GM23338 (cell line): ENCODE measurements around the gene LDB1. TPM values are rescaled to one million over a fixed set of nuclear protein-coding genes. Genes with fewer than 3 reads are reported as not detected.

Experiments used
- ATAC-seq: fragments of 200-7000 bp; cut with Tn5 transposase; 3 replicates; pipeline ENCODE4 v1.9.1; 2020
- DNase-seq: peaks from one replicate; pipeline ENCODE4 v3.0.0-alpha.2; 2015; ENCODE audit warnings: low spot score
- H2AFZ ChIP-seq: fragments of 200-600 bp; sonication (generic); 2 replicates; pipeline ENCODE4 v1.8.0; 2016; ENCODE audit warnings: antibody characterized with exemption, mild to moderate bottlenecking, moderate library complexity
- H3F3A ChIP-seq: fragments of 200-600 bp; sonication (generic); replicated peaks from 2 replicates; pipeline ENCODE4 v1.8.0; 2017; ENCODE audit warnings: antibody characterized with exemption, mixed run types, low read depth
- H3K27ac ChIP-seq: fragments of 200-600 bp; sonication (generic); 2 replicates; pipeline ENCODE4 v1.6.1; 2016; ENCODE audit warnings: low read depth
- H3K27me3 ChIP-seq: fragments of 200-600 bp; sonication (generic); 2 replicates; pipeline ENCODE4 v1.8.0; 2016; ENCODE audit warnings: mild to moderate bottlenecking, mixed run types, moderate library complexity; ENCODE audit not compliant: insufficient read depth
- H3K36me3 ChIP-seq: fragments of 200-600 bp; sonication (generic); 2 replicates; pipeline ENCODE4 v1.8.0; 2016; ENCODE audit warnings: mild to moderate bottlenecking; ENCODE audit not compliant: insufficient read depth
- H3K4me1 ChIP-seq: fragments of 200-600 bp; sonication (generic); 2 replicates; pipeline ENCODE4 v1.8.0; 2016; ENCODE audit warnings: mild to moderate bottlenecking, moderate library complexity; ENCODE audit not compliant: insufficient read depth
- H3K4me2 ChIP-seq: fragments of 200-600 bp; sonication (generic); 2 replicates; pipeline ENCODE4 v1.7.1; 2017; ENCODE audit warnings: mixed run types
- H3K4me3 ChIP-seq: fragments of 200-600 bp; sonication (generic); 2 replicates; pipeline ENCODE4 v1.6.1; 2016; ENCODE audit warnings: mixed run types
- H3K79me2 ChIP-seq: fragments of 200-600 bp; sonication (generic); replicated peaks from 2 replicates; pipeline ENCODE4 v1.8.0; 2017; ENCODE audit warnings: mild to moderate bottlenecking; ENCODE audit not compliant: insufficient read depth
- H3K9me2 ChIP-seq: fragments of 200-600 bp; sonication (generic); 2 replicates; pipeline ENCODE4 v1.8.0; 2017; ENCODE audit not compliant: insufficient read depth
- H4K20me1 ChIP-seq: fragments of 200-600 bp; sonication (generic); replicated peaks from 2 replicates; pipeline ENCODE4 v1.8.0; 2017; ENCODE audit warnings: mild to moderate bottlenecking; ENCODE audit not compliant: insufficient read depth
- H3K27ac Mint-ChIP-seq: 2 replicates; pipeline ENCODE4 v1.8.0; 2020; ENCODE audit warnings: inconsistent platforms, mild to moderate bottlenecking, moderate library complexity, mixed read lengths
- H3K27me3 Mint-ChIP-seq: 3 replicates; pipeline ENCODE4 v1.8.0; 2022; ENCODE audit warnings: low read depth, mild to moderate bottlenecking, moderate library complexity, mixed read lengths, inconsistent platforms; ENCODE audit not compliant: insufficient read depth, poor library complexity
- H3K36me3 Mint-ChIP-seq: 3 replicates; pipeline ENCODE4 v1.8.0; 2021; ENCODE audit warnings: low read depth, mild to moderate bottlenecking, inconsistent platforms, moderate library complexity, mixed read lengths
- H3K4me1 Mint-ChIP-seq: 3 replicates; pipeline ENCODE4 v1.8.0; 2020; ENCODE audit warnings: mild to moderate bottlenecking, inconsistent platforms, mixed read lengths
- H3K4me3 Mint-ChIP-seq: 3 replicates; pipeline ENCODE4 v1.8.0; 2021; ENCODE audit warnings: moderate library complexity, mild to moderate bottlenecking, inconsistent platforms, mixed read lengths
- H3K9me3 Mint-ChIP-seq: 3 replicates; pipeline ENCODE4 v1.8.0; 2020; ENCODE audit warnings: moderate library complexity, mild to moderate bottlenecking, inconsistent platforms, mixed read lengths
- CTCF ChIP-seq, 2 experiments: fragments of 200-600 bp in 1 of 2; sonication (generic) in 1 of 2; conservative IDR thresholded peaks; 2 replicates each; pipeline versions ENCODE4 v1.5.1 to v1.6.1; 2016 to 2017; ENCODE audit warnings: antibody characterized with exemption in 2 of 2, low read depth in 2 of 2, mild to moderate bottlenecking in 2 of 2, moderate library complexity in 1 of 2
- EZH2 ChIP-seq: fragments of 200-600 bp; sonication (generic); IDR thresholded peaks from one replicate; pipeline ENCODE4 v1.8.0; 2017; ENCODE audit warnings: antibody characterized with exemption, mild to moderate bottlenecking, low read depth; ENCODE audit not compliant: unreplicated experiment
- EZH2phosphoT487 ChIP-seq: fragments of 200-600 bp; sonication (generic); IDR thresholded peaks from one replicate; pipeline ENCODE4 v1.8.1; 2018; ENCODE audit warnings: antibody characterized with exemption; ENCODE audit not compliant: unreplicated experiment
- JUNB ChIP-seq: IDR thresholded peaks from one replicate; pipeline ENCODE4 v1.6.1; 2016; ENCODE audit warnings: antibody characterized with exemption; ENCODE audit not compliant: unreplicated experiment
- NANOG ChIP-seq: IDR thresholded peaks from 2 replicates; pipeline ENCODE4 v1.6.1; 2016; ENCODE audit warnings: antibody characterized with exemption, borderline replicate concordance
- REST ChIP-seq: IDR thresholded peaks from one replicate; pipeline ENCODE4 v1.6.1; 2018; ENCODE audit warnings: antibody characterized with exemption; ENCODE audit not compliant: unreplicated experiment
- STAT1 ChIP-seq: IDR thresholded peaks from one replicate; pipeline ENCODE4 v1.6.1; 2016; ENCODE audit warnings: antibody characterized with exemption; ENCODE audit not compliant: unreplicated experiment
- ZNF114 ChIP-seq: fragments of 250-450 bp; sonication (Bioruptor Pico); IDR thresholded peaks from 2 replicates; pipeline ENCODE4 v1.5.0; 2020; ENCODE audit warnings: mild to moderate bottlenecking, moderate library complexity
- ZNF331 ChIP-seq: fragments of 250-450 bp; sonication (Bioruptor Pico); IDR thresholded peaks from 2 replicates; pipeline ENCODE4 v1.5.0; 2020; ENCODE audit warnings: low read depth, mild to moderate bottlenecking, moderate library complexity
- ZNF462 ChIP-seq: fragments of 250-450 bp; sonication (Bioruptor Pico); IDR thresholded peaks from 2 replicates; pipeline ENCODE4 v1.5.0; 2020; ENCODE audit warnings: mild to moderate bottlenecking, moderate library complexity
- polyA plus RNA-seq: library from polyadenylated mRNA; unstranded; fragments of >200 nt; fragmentation: Nextera tagmentation; extraction: Ambion mirVana; gene quantifications from 2 replicates; pipeline ENCODE4 v1.2.1, GENCODE V29; 2016
- total RNA-seq: library from RNA; depleted of rRNA; stranded (reverse); fragments of >200 nt; shearing (Covaris generic); gene quantifications from 2 replicates; pipeline ENCODE4 v1.2.3, GENCODE V29; 2014
- TF ChIP-seq, protein P1 (sequence below): IDR thresholded peaks from 2 replicates; pipeline ENCODE4 v1.6.1; 2016; ENCODE audit warnings: antibody characterized with exemption

The LDB1 gene
- total and polyA plus RNA-seq, 2 experiments from 2014 or later: 16.3 to 69.3 TPM

GRCh38 chr10:102139281-102140110 lies 19.3 kb upstream of the LDB1 start:
- Histone ChIP-seq H3K4me2 (no peak overlapping the region), H3K4me1 (peaks cover 20% of the 10 kb centered on the region), H3K36me3 (peaks cover 43% of the 10 kb centered on the region), H4K20me1 (peaks cover 78% of the 10 kb centered on the region), H3F3A (peaks cover 7% of the 10 kb centered on the region; the same call in 1 of the 2 replicates), H2AFZ (no peak overlapping the region), H3K9me2 (no peaks in the 10 kb centered on the region), H3K27ac (no peak overlapping the region), H3K4me3 (no peak overlapping the region), H3K79me2 (peaks cover 91% of the 10 kb centered on the region), H3K27me3 (no peaks in the 10 kb centered on the region)
- DNase-seq: no peak
- Mint-ChIP-seq H3K4me3 (no peak overlapping the region), H3K36me3 (peaks cover 82% of the 10 kb centered on the region), H3K27me3 (peaks cover 18% of the 10 kb centered on the region), H3K4me1 (peaks cover 19% of the 10 kb centered on the region), H3K27ac (no peak overlapping the region), H3K9me3 (no peaks in the 10 kb centered on the region)
- TF ChIP-seq ZNF462 (CRISPR knock-in tag) (no peak), REST (no peak), STAT1 (no peak), ZNF331 (no peak), NANOG (no peak), JUNB (no peak), CTCF (conservative IDR thresholded peaks at IDR 0.05; ENCODE audit: low read depth in 2 of 2) (no peak), EZH2 (no peak), ZNF114 (no peak), EZH2phosphoT487 (no peak)
- TF ChIP-seq, protein P1, sequence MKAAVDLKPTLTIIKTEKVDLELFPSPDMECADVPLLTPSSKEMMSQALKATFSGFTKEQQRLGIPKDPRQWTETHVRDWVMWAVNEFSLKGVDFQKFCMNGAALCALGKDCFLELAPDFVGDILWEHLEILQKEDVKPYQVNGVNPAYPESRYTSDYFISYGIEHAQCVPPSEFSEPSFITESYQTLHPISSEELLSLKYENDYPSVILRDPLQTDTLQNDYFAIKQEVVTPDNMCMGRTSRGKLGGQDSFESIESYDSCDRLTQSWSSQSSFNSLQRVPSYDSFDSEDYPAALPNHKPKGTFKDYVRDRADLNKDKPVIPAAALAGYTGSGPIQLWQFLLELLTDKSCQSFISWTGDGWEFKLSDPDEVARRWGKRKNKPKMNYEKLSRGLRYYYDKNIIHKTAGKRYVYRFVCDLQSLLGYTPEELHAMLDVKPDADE: no peak
- ATAC-seq: no peak
